B cell (primary cell): ENCODE results near the gene RABEP2. TPM values are rescaled to one million over a fixed set of nuclear protein-coding genes. Genes with fewer than 3 reads are reported as not detected.

Experiments
- ATAC-seq: fragments of 200-7000 bp; cut with Tn5 transposase; one replicate; pipeline ENCODE4 v1.10.0; 2021; ENCODE audit warnings: low read depth, mild to moderate bottlenecking, moderate number of reproducible peaks, moderate library complexity
- CTCF ChIA-PET: fragments of 350-600 bp; sonication (Branson Sonifier 250); formaldehyde crosslinking; loops from one replicate; lab custom pipeline; 2021; ENCODE audit warnings: antibody characterized with exemption, inconsistent platforms; lab: Charles Lee
- POLR2A ChIA-PET: fragments of 350-600 bp; sonication (Branson Sonifier 250); formaldehyde crosslinking; loops from one replicate; lab custom pipeline; 2021; ENCODE audit warnings: antibody characterized with exemption; lab: Charles Lee
- DNase-seq: peaks from one replicate; pipeline ENCODE4 v3.0.0; 2013
- H2AFZ ChIP-seq: 2 replicates; pipeline ENCODE4 v1.6.1; 2012; ENCODE audit warnings: mild to moderate bottlenecking, low read depth, low read length; ENCODE audit not compliant: insufficient read depth, poor library complexity, severe bottlenecking
- H3K27ac ChIP-seq, 2 donors: 1 replicate in 1 of 2; 2 replicates in 1 of 2; pipeline ENCODE4 v1.5.1; 2012 to 2013; ENCODE audit warnings: low read length in 2 of 2, mild to moderate bottlenecking in 2 of 2, moderate library complexity in 1 of 2
- H3K27me3 ChIP-seq, 4 experiments: fragments of 200-600 bp in 1 of 4; sonication (generic) in 1 of 4; replicated peaks in 1 of 4; 1 replicate in 2 of 4; 2 replicates in 2 of 4; pipeline versions ENCODE4 v1.6.1 to v1.7.0; 2013 to 2016; ENCODE audit warnings: low read length in 3 of 4, mild to moderate bottlenecking in 2 of 4, mixed read lengths in 1 of 4, moderate library complexity in 1 of 4; ENCODE audit not compliant: insufficient read depth in 4 of 4, control insufficient read depth in 3 of 4; ENCODE audit errors: control extremely low read depth in 1 of 4
- H3K36me3 ChIP-seq, 2 experiments: replicated peaks in 1 of 2; 1 replicate in 1 of 2; 2 replicates in 1 of 2; pipeline versions ENCODE4 v1.6.1 to v1.7.1; 2013; ENCODE audit warnings: low read length in 1 of 2; ENCODE audit not compliant: insufficient read depth in 2 of 2, control insufficient read depth in 1 of 2; ENCODE audit errors: control extremely low read depth in 1 of 2, extremely low read depth in 1 of 2
- H3K4me1 ChIP-seq, 2 donors: fragments of 200-600 bp in 1 of 2; sonication (generic) in 1 of 2; 1 replicate in 1 of 2; 2 replicates in 1 of 2; pipeline versions ENCODE4 v1.5.1 to v1.6.1; 2013 to 2017; ENCODE audit warnings: low read length in 2 of 2; ENCODE audit not compliant: control insufficient read depth in 2 of 2, insufficient read depth in 2 of 2
- H3K4me2 ChIP-seq: replicated peaks from 2 replicates; pipeline ENCODE3; 2012; ENCODE audit warnings: mild to moderate bottlenecking, low read depth, low read length; ENCODE audit not compliant: poor library complexity, severe bottlenecking
- H3K4me3 ChIP-seq, 5 experiments: fragments of 200-600 bp in 1 of 5; sonication (generic) in 1 of 5; 1 replicate in 3 of 5; 2 replicates in 2 of 5; pipeline versions ENCODE4 v1.5.1 to v1.7.0; 2011 to 2016; ENCODE audit warnings: low read length in 4 of 5, mild to moderate bottlenecking in 4 of 5, low read depth in 2 of 5, control low read depth in 1 of 5, moderate library complexity in 1 of 5; ENCODE audit not compliant: insufficient read depth in 1 of 5; ENCODE audit errors: control extremely low read depth in 1 of 5, extremely low read depth in 1 of 5
- H3K79me2 ChIP-seq: fragments of 200-600 bp; sonication (generic); one replicate; pipeline ENCODE4 v1.6.0; 2016; ENCODE audit warnings: low read length; ENCODE audit not compliant: control insufficient read depth, insufficient read depth
- H3K9ac ChIP-seq: fragments of 200-600 bp; sonication (generic); 2 replicates; pipeline ENCODE4 v1.6.1; 2017; ENCODE audit warnings: mild to moderate bottlenecking, low read length, moderate library complexity
- H3K9me3 ChIP-seq, 3 donors: one replicate each; pipeline versions ENCODE4 v1.6.1 to v1.7.1; 2013; ENCODE audit warnings: low read length in 2 of 3; ENCODE audit not compliant: control insufficient read depth in 2 of 3, insufficient read depth in 1 of 3; ENCODE audit errors: control extremely low read depth in 1 of 3
- H4K20me1 ChIP-seq: 2 replicates; pipeline ENCODE4 v1.6.0; 2012; ENCODE audit warnings: mild to moderate bottlenecking, low read length; ENCODE audit not compliant: insufficient read depth, control insufficient read depth, poor library complexity, severe bottlenecking
- H3K27ac Mint-ChIP-seq: one replicate; pipeline ENCODE4 v1.8.0; 2021; ENCODE audit warnings: mixed read lengths
- H3K27me3 Mint-ChIP-seq: one replicate; pipeline ENCODE4 v1.8.0; 2021; ENCODE audit warnings: mixed read lengths
- H3K4me1 Mint-ChIP-seq: one replicate; pipeline ENCODE4 v1.8.0; 2021; ENCODE audit warnings: mixed read lengths
- H3K4me3 Mint-ChIP-seq: one replicate; pipeline ENCODE4 v1.8.0; 2021; ENCODE audit warnings: mixed read lengths
- H3K9me3 Mint-ChIP-seq: one replicate; pipeline ENCODE4 v1.8.0; 2022; ENCODE audit warnings: mixed read lengths; ENCODE audit not compliant: insufficient read depth
- EZH2 ChIP-seq: IDR thresholded peaks from 2 replicates; pipeline ENCODE4 v1.6.1; 2012; ENCODE audit warnings: borderline replicate concordance, low read depth, mild to moderate bottlenecking, moderate library complexity, low read length; ENCODE audit not compliant: insufficient read depth, poor library complexity, severe bottlenecking
- WGBS: methylation state at CpG from one replicate; pipeline ENCODE4 v1.1.5; 2013; ENCODE audit warnings: missing lambda C conversion rate; ENCODE audit not compliant: insufficient coverage; 5-methylcytosine and 5-hydroxymethylcytosine counted together
- intact Hi-C: fragments of 100-400 bp; cut with micrococcal nuclease; formaldehyde crosslinking; loops from one replicate; pipeline ENCODE4 v1.10.0; 2022
- polyA plus RNA-seq: library from polyadenylated mRNA; depleted of rRNA; stranded (reverse); fragments of >200 nt; gene quantifications from 2 replicates; pipeline ENCODE4 v1.2.3, GENCODE V29; 2012
- total RNA-seq, 2 donors: library from RNA; stranded (reverse); fragments of 120-200 nt in 1 of 2; gene quantifications; 1 replicate in 1 of 2; 2 replicates in 1 of 2; pipeline versions ENCODE4 v1.2.3 to v1.2.4, GENCODE V29; 2013 to 2022
- TF ChIP-seq, protein P1 (sequence below): fragments of 200-600 bp; IDR thresholded peaks from one replicate; pipeline ENCODE4 v1.8.0; 2022; ENCODE audit warnings: antibody characterized with exemption, mild to moderate bottlenecking

RABEP2 gene
- total and polyA plus RNA-seq, 2 donors (not counting 1 experiment from before 2014, with no cell fraction given): 136 to 178 TPM

- WGBS: no CpG with 5 or more reads among the region's 4 CpGs
These were observed 29.4 kb downstream of the RABEP2 start for GRCh38 chr16:28895609-28896008.

GRCh38 chr16:28893291-28893690 is 31.7 kb downstream of the RABEP2 start:
- no peak for TF ChIP-seq EZH2
- TF ChIP-seq, protein P1, sequence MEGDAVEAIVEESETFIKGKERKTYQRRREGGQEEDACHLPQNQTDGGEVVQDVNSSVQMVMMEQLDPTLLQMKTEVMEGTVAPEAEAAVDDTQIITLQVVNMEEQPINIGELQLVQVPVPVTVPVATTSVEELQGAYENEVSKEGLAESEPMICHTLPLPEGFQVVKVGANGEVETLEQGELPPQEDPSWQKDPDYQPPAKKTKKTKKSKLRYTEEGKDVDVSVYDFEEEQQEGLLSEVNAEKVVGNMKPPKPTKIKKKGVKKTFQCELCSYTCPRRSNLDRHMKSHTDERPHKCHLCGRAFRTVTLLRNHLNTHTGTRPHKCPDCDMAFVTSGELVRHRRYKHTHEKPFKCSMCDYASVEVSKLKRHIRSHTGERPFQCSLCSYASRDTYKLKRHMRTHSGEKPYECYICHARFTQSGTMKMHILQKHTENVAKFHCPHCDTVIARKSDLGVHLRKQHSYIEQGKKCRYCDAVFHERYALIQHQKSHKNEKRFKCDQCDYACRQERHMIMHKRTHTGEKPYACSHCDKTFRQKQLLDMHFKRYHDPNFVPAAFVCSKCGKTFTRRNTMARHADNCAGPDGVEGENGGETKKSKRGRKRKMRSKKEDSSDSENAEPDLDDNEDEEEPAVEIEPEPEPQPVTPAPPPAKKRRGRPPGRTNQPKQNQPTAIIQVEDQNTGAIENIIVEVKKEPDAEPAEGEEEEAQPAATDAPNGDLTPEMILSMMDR: no peak
- Histone ChIP-seq H3K36me3 (peaks cover 0 to 5% of the 10 kb centered on the region in 2 experiments), H3K9me3 (no peaks in the 10 kb centered on the region), H3K4me2 (no peak overlapping the region), H3K9ac (no peak overlapping the region), H3K27ac (no peak overlapping the region), H3K4me3 (no peak overlapping the region), H3K79me2 (no peaks in the 10 kb centered on the region), H3K27me3 (no peaks in the 10 kb centered on the region), H3K4me1 (no peaks in the 10 kb centered on the region), H4K20me1 (no peaks in the 10 kb centered on the region), H2AFZ (no peak overlapping the region)
- peaks cover 3% of the 10 kb centered on the region for H3K4me1 Mint-ChIP-seq
- DNase-seq: no peak
- no peak overlapping the region for H3K27ac Mint-ChIP-seq
- H3K9me3 Mint-ChIP-seq: no peaks in the 10 kb centered on the region
- no peaks in the 10 kb centered on the region for H3K27me3 Mint-ChIP-seq
- ChIA-PET CTCF (no interaction called here), POLR2A (interaction anchor here (0.7 kb wide), 1 partner anchor 130 kb away, joined by 3 read pairs; no protein-coding TSS in a partner anchor)
- ATAC-seq: no peak
- intact Hi-C loops: no loop called here
- WGBS: no CpG with 5 or more reads among the region's 4 CpGs
- no peak overlapping the region for H3K4me3 Mint-ChIP-seq

More at GRCh38 chr16:28895609-28896008, 29.4 kb downstream of the RABEP2 start:
- Mint-ChIP-seq H3K27ac (no peak overlapping the region), H3K4me1 (peaks cover 3% of the 10 kb centered on the region), H3K27me3 (no peaks in the 10 kb centered on the region), H3K9me3 (no peaks in the 10 kb centered on the region), H3K4me3 (no peak overlapping the region)
- TF ChIP-seq, protein P1: no peak
- TF ChIP-seq EZH2: no peak
- ATAC-seq (no peak), DNase-seq (no peak)
- no peak overlapping the region for H2AFZ ChIP-seq
- H3K4me1 ChIP-seq: no peaks in the 10 kb centered on the region
- no peaks in the 10 kb centered on the region for H3K79me2 ChIP-seq
- no peaks in the 10 kb centered on the region for H3K27me3 ChIP-seq
- no peak overlapping the region for H3K9ac ChIP-seq
- H3K9me3 ChIP-seq: no peaks in the 10 kb centered on the region
- peaks cover 2 to 6% of the 10 kb centered on the region in 2 experiments for H3K36me3 ChIP-seq
- CTCF ChIA-PET: no interaction called here
- no peaks in the 10 kb centered on the region for H4K20me1 ChIP-seq
- no peak overlapping the region for H3K4me2 ChIP-seq
- POLR2A ChIA-PET: no interaction called here
- no peak overlapping the region for H3K27ac ChIP-seq
- intact Hi-C loops: no loop called here
- no peak overlapping the region for H3K4me3 ChIP-seq
